ENCODE measurements around the gene OFD1.
"Not testable (repeated sequence)": the region's sequence is repeated elsewhere in the genome, so short reads cannot be mapped to it uniquely, and the experiment has no call there.

The OFD1 gene

DNA sequence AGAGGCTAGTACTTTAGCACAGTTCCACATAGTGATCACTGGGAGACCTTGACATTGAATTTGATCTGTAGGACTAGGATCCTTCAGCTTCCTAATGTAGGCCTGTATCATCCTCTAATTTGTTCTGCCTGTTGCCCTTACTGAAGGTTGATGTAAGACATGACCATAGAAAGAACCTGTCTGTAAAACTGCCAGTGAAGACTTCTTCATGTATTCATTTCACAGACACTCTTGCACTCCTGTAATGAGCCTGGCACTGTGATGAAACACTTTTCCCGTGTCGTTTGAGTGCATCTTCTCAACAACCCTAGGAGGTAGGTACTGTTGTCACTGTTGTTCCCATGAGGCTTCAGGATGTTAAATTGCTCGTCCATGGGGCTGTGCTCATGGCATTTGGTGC lies 31.0 kb upstream of the OFD1 start:
- DNase-seq, result no peak

- DNase-seq, result no peak
Measured at GRCh38 chrX:13711141-13711540, 23.4 kb upstream of the OFD1 start.

DNA sequence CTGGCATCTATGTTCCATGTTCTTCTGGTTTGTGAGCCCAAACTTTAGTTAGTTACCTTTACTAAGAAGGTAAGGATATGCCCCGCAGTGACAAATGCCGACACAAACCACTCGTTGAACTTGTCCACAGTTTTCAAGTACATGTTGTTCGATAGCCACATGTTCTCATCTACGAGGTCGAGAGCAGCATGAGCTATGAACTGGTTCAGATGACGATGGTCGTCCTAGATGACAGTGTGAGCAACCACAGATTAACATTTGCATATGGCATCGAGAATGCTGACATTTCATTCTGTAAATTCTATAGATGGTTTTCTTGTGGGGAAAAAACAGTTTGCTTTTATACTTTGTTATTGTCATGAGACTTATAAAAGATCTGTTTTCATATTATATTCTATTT lies 18.1 kb upstream of the OFD1 start:
- DNase-seq, result no peak

DNA sequence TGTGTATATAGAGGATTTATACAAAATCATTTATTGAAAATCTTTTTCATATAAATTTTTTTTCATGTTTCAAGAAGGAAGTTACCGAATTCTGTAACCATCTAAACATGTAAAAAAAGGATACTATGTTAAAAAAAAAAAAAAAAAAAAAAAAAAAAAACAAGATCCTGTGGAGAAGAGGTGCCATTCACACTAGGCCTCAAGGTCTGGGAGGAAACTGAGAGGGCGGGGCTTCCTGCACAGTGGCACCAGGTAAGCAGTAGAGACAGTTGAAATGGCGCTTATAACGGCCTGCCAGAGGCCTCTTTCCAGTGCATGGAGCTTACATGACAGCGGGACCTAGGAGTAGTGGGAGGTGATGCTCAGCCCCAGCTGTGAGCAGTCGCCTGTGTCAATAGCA lies 17.6 kb upstream of the OFD1 start:
- DNase-seq, result peak; percentile 22

- no peak for DNase-seq
Measured at GRCh38 chrX:13717700-13718472, 16.7 kb upstream of the OFD1 start.

GRCh38 chrX:13719192-13719856 lies 15.2 kb upstream of the OFD1 start:
- DNase-seq, result no peak

GRCh38 chrX:13721371-13721770 lies 13.2 kb upstream of the OFD1 start:
- no peak for DNase-seq

- DNase-seq, result no peak
Measured at GRCh38 chrX:13721819-13722519, 12.6 kb upstream of the OFD1 start.

GRCh38 chrX:13724878-13725277 lies 9.7 kb upstream of the OFD1 start:
- DNase-seq, result peak; percentile 55

DNA sequence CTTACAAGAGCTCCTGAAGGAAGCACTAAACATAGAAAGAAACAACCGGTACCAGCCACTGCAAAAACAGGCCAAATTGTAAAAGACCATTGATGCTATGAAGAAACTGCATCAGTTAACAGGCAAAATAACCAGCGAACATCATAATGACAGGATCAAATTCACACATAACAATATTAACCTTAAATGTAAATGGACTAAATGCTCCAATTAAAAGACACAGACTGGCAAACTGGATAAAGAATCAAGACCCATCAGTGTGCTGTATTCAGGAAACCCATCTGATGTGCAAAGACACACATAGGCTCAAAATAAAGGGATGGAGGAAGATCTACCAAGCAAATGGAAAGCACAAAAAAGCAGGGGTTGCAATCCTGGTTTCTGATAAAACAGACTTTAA lies 8.0 kb upstream of the OFD1 start:
- DNase-seq, result not testable (repeated sequence)

DNA sequence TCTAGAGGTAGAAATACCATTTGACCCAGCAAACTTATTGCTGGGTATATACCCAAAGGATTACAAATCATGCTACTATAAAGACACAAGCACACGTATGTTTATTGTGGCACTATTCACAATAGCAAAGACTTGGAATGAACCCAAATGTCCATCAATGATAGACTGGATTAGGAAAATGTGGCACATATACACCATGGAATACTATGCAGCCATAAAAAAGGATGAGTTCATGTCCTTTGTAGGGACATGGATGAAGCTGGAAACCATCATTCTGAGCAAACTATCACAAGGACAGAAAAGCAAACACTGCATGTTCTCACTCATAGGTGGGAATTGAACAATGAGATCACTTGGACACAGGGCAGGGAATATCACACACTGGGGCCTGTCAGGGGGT lies 4.0 kb upstream of the OFD1 start:
- DNase-seq, result not testable (repeated sequence)

DNA sequence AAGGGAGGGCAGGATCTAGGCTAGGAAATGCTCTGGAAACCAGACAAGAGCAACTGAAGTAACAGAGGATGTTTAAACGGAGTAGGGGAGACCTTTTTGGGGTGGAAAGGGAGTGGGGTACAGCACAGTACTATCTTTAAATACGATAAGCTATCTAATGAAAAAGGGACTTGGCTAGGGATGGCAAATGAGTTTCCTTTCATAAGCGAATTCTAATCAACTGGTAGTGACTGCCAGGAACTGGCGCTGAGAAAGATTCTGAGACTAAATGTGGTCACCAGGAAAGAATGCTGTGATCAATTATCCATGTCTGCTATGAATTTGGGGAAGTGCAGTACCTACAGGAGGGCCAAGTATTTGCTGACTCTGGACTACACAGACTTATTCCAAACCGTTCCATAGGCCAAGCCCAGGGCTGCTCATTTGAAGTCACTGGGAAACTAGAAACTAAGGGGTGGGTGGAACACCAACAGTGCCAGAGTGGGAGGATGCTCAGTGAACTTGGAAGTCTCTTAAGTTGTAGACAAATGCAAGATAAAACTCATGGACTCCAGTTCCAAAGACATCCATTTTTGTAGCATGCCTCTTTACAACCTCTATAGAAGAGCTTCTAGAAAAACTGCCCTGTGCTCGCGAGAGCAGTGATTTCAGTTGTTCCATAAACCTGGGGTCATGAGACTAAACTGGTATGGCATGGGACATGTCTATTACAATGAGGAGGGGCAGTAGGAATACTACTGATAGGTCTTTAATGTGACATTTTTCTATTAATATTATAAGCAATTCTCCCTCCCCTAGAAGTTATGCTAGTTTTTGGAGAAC lies 2.1 kb upstream of the OFD1 start:
- no peak for DNase-seq

GRCh38 chrX:13733506-13733905 lies 1.0 kb upstream of the OFD1 start:
- no peak for DNase-seq

DNA sequence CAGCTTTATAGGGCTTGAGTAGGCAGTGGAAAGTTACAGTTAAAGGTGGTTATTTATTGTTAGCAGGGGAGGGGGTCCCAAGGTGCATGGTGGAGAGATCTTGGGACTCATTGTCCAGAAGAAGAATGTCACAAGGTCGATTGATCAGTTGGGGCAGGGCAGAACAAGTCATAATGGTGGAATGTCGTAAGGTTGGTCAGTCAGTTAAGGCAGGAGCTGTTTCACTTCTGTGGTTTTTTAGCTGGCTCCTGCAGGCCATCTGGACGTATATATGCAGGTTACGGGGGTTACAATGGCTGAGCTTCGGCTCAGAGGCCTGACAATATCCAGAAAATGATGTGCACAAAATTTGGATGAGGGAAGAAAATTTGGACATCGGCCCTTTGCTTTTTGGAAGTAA lies 7.1 kb downstream of the OFD1 start:
- no peak for DNase-seq

GRCh38 chrX:13742397-13743176 lies 8.0 kb downstream of the OFD1 start:
- peak; percentile 54 for DNase-seq

DNA sequence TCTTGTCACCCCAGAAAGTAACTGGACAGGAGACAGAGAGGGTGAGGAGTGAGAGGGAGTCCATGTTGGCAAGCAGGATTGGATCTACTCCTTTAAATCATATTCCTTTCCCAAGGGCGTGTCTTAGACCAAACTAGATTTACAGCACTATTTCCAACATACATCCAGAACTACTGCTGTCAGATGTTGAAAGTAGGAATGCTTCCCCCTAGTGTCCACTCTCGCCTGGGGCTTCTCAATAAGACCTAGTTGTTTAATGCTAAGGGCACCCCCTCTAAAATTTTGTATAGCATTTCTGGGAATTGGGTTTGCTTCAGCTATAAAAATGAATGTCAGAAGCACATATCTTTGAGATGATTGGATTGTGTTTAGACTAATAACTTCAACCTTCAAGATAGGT lies 13.3 kb downstream of the OFD1 start:
- DNase-seq, result peak; percentile 28

DNA sequence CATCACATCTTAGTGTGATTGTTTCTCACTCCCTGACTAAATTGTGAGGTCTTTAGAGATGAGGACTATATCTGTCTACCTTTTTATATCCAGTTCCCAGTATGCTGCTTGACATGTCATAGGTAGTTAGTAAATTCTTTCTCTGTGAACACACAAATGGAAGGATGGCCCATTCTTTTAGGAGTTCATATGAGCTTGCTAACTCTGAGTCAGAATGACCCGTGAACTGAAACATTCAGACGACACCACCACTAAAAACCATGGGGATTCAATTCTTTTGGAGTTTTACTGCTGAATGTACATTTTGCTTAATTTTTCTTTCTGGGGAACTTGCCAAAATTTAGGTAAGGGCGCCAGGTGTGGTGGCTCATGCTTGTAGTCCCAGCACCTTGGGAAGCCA lies 13.9 kb downstream of the OFD1 start:
- no peak for DNase-seq

GRCh38 chrX:13750204-13750603 lies 15.7 kb downstream of the OFD1 start:
- no peak for DNase-seq

DNA sequence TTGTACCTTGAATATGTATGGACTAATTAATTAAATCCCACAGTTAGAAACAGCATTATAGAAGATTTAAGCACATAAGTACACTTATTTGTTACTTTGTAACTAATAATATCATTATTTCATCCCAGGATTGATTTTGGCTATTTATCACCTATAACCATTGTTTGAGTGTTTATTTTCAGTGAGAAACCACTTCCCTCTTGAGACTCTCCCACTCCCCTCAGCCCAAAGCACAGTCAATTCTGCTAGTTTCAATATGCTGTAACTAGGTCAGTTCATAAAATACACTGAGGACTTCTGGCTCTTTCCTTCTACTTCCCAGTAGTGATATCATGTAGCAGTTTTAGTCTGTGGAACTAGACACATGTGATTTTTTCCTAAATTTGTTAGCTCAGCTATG lies 16.3 kb downstream of the OFD1 start:
- DNase-seq, result no peak

- DNase-seq, result no peak
Measured at GRCh38 chrX:13752141-13752540, 17.6 kb downstream of the OFD1 start.

GRCh38 chrX:13752646-13753045 lies 18.1 kb downstream of the OFD1 start:
- DNase-seq, result no peak

- DNase-seq, result no peak
Measured at GRCh38 chrX:13754765-13755164, 20.2 kb downstream of the OFD1 start.
